ENCODE measurements around the gene GPR84.

GPR84 gene

DNA sequence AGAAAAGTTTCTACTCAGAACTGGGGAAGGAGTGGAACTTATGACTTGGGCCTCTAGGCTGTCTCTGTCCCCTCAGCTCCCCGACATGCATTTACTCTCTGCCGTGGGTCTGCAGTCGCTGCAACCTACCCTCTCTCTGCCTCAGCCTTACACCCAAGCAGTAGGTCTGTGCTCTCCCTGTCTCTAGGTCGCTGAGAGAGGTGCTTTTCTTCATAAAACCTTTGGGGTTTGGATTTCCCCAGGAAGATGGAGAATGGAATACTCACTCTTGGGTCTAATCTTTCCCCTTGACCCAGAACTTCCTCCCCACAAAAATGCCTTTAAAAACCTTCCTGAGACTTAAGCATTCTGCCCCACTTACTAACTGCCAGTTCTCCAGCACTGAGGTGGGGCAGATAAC lies 12.9 kb downstream of the GPR84 start:
- DNase-seq (ENCODE audit: extremely low spot score): no peak
- CTCF ChIA-PET: interaction anchor here (1.2 kb wide), 1 partner anchor 7 kb away, joined by 3 read pairs; no protein-coding TSS in a partner anchor
- TF ChIP-seq, protein P1, sequence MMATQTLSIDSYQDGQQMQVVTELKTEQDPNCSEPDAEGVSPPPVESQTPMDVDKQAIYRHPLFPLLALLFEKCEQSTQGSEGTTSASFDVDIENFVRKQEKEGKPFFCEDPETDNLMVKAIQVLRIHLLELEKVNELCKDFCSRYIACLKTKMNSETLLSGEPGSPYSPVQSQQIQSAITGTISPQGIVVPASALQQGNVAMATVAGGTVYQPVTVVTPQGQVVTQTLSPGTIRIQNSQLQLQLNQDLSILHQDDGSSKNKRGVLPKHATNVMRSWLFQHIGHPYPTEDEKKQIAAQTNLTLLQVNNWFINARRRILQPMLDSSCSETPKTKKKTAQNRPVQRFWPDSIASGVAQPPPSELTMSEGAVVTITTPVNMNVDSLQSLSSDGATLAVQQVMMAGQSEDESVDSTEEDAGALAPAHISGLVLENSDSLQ (IDR thresholded peaks at IDR 0.05): no peak
- no peak for TF ChIP-seq FOXK2 (IDR thresholded peaks at IDR 0.05)
- no peak for TF ChIP-seq SUZ12 (IDR thresholded peaks at IDR 0.05)
- TF ChIP-seq HDGF (IDR thresholded peaks at IDR 0.05; ENCODE audit: borderline replicate concordance): no peak
- TF ChIP-seq BHLHE40 (IDR thresholded peaks at IDR 0.05; ENCODE audit: borderline replicate concordance): no peak
- no peak for TF ChIP-seq L3MBTL2 (conservative IDR thresholded peaks at IDR 0.05)
- no peak for TF ChIP-seq NFRKB (IDR thresholded peaks at IDR 0.05)
- TF ChIP-seq ZNF384 (IDR thresholded peaks at IDR 0.05): no peak
- no peak for TF ChIP-seq LEF1 (IDR thresholded peaks at IDR 0.05; ENCODE audit: borderline replicate concordance)
- TF ChIP-seq FOXA1 (IDR thresholded peaks at IDR 0.05): no peak
- TF ChIP-seq FOXM1 (IDR thresholded peaks at IDR 0.05; ENCODE audit: borderline replicate concordance): no peak
- TF ChIP-seq SP1 (IDR thresholded peaks at IDR 0.05): no peak
- no peak for TF ChIP-seq ARNT (IDR thresholded peaks at IDR 0.05)
- no peak for TF ChIP-seq ELF4 (IDR thresholded peaks at IDR 0.05)
- no peak for TF ChIP-seq TARDBP (IDR thresholded peaks at IDR 0.05)
- TF ChIP-seq CTBP1 (IDR thresholded peaks at IDR 0.05; ENCODE audit: borderline replicate concordance): no peak
- POLR2A ChIA-PET: no interaction called here

DNA sequence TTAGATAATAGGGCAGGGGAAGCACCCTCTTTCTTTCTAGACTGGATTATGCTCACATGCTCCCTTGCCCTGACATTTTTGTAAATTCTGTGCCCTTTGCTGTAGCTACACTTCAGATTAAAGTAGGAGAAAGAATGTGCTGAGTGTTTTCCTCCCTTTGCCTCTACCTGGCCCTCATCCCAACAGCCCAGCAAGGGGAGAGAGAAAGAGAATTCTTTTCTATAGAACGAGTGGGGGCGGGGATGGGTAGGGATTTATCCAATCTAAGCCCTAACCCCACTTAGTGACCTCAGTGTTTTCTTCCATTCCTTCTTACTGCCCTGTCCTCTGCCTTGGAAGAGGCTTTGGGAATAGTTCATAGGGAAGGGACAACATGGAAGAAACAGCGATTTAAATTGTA lies 13.5 kb downstream of the GPR84 start:
- ChIA-PET CTCF (no interaction called here), POLR2A (no interaction called here)
- DNase-seq (ENCODE audit: extremely low spot score): no peak
- TF ChIP-seq LEF1 (IDR thresholded peaks at IDR 0.05; ENCODE audit: borderline replicate concordance): no peak
- TF ChIP-seq L3MBTL2 (conservative IDR thresholded peaks at IDR 0.05): no peak
- no peak for TF ChIP-seq ELF4 (IDR thresholded peaks at IDR 0.05)
- TF ChIP-seq BHLHE40 (IDR thresholded peaks at IDR 0.05; ENCODE audit: borderline replicate concordance): no peak
- no peak for TF ChIP-seq FOXK2 (IDR thresholded peaks at IDR 0.05)
- TF ChIP-seq TARDBP (IDR thresholded peaks at IDR 0.05): no peak
- no peak for TF ChIP-seq NFRKB (IDR thresholded peaks at IDR 0.05)
- TF ChIP-seq ZNF384 (IDR thresholded peaks at IDR 0.05): no peak
- no peak for TF ChIP-seq SUZ12 (IDR thresholded peaks at IDR 0.05)
- TF ChIP-seq SP1 (IDR thresholded peaks at IDR 0.05): no peak
- no peak for TF ChIP-seq CTBP1 (IDR thresholded peaks at IDR 0.05; ENCODE audit: borderline replicate concordance)
- TF ChIP-seq ARNT (IDR thresholded peaks at IDR 0.05): no peak

DNA sequence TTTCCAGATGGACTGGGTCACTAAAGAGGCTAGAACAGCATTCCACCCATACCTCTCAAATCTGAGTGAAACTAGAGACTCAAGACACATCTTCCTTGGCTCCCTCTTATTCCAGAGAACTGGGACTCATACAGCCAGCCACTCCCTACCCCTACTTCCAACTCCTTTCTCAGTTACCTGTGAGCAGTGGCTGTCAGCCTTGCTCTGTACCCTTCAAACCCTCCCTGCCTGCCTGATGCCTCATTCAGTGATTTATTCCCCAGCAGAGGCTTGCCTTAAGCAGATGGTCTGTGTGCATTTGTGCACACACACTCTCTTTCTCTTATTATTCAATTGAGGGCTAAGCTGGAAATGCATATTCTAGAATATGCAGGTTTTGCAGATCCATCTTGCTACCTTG lies 14.6 kb downstream of the GPR84 start:
- POLR2A ChIA-PET: no interaction called here
- no peak for DNase-seq (ENCODE audit: extremely low spot score)
- no peak for TF ChIP-seq FOXK2 (IDR thresholded peaks at IDR 0.05)
- TF ChIP-seq, protein P1 (IDR thresholded peaks at IDR 0.05): no peak
- TF ChIP-seq ZNF384 (IDR thresholded peaks at IDR 0.05): no peak
- TF ChIP-seq FOXM1 (IDR thresholded peaks at IDR 0.05; ENCODE audit: borderline replicate concordance): no peak
- TF ChIP-seq LEF1 (IDR thresholded peaks at IDR 0.05; ENCODE audit: borderline replicate concordance): no peak
- no peak for TF ChIP-seq ARNT (IDR thresholded peaks at IDR 0.05)
- TF ChIP-seq TARDBP (IDR thresholded peaks at IDR 0.05): no peak
- TF ChIP-seq SUZ12 (IDR thresholded peaks at IDR 0.05): no peak
- no peak for TF ChIP-seq L3MBTL2 (conservative IDR thresholded peaks at IDR 0.05)
- no peak for TF ChIP-seq NFRKB (IDR thresholded peaks at IDR 0.05)
- no peak for TF ChIP-seq FOXA1 (IDR thresholded peaks at IDR 0.05)
- CTCF ChIA-PET: no interaction called here

DNA sequence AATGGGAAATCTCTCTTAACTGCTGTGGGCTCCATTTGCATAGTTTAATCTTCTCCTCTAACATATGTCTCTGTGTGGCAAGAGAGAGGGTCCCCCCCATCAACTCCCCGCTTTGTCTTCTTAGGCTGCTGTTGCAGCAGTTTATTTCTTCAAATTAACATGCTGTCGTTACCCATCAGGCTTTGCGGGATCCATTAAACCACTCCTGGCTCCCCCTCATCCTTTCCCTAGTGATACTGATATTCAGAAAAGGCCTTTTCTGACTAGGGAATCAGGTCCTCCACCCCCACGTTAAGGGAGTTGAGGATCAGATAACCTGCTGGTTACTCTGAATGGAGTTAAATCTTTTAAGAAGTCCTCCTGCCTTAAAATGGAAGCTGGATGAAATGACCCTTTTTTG lies 15.2 kb downstream of the GPR84 start:
- CTCF ChIA-PET: no interaction called here

DNA sequence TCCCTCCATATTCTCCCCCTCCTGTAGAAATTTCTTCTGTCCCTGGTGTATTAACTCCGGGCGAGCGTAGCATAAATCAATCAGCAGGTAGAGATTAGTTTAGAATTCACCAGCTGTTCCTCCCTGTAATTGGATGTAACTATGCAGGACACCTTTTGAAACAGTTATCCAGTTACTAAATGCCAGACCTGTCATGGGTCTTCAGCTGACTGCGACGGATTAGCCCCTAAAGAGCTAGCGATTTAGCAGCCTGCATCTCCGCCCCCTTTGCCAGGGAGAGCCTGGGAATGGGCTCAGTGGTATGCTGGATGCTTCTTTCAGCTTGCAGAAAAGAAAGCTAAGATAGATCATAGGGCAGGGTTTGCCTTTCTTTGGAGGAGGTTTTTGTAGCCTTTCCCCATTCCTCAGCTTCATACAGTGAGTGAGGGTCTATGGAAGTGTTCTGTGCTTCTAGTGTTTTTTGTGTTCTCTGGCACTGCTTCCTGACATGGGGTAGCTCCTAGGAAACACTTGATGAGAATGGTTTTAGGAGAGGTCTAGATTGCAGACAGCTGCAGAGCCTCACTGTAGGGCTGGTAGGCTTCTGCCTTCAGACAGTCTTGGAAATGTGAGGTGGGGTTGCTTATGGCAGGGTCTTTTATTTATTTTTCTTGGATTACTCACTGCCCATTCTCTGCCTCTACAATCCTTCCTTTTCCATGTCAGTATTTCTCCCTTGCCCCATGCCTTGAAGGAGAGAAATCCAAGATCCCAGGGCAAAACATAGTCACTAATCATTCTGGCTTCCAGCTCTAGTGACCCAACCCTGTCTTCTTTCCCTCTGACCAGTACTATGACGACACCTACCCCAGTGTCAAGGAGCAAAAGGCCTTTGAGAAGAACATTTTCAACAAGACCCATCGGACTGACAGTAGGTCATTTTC lies 22.6 kb downstream of the GPR84 start:
- CTCF ChIA-PET: interaction anchor here (0.5 kb wide), 1 partner anchor 357 kb away, joined by 3 read pairs; the partner anchor contains the start of gene HOXC10
- POLR2A ChIA-PET: interaction anchor here (1.0 to 2.1 kb wide), 3 partner anchors 11 to 62 kb away, joined by 3 to 9 read pairs (median 3); partner anchors contain the start of genes CBX5 and HNRNPA1
- TF ChIP-seq FOXM1 (IDR thresholded peaks at IDR 0.05; ENCODE audit: borderline replicate concordance) (no peak), SUZ12 (IDR thresholded peaks at IDR 0.05) (no peak), ELF4 (IDR thresholded peaks at IDR 0.05) (no peak), ZNF384 (IDR thresholded peaks at IDR 0.05) (no peak)
- no peak for DNase-seq (ENCODE audit: extremely low spot score)

More for the DNA sequence above, 15.2 kb downstream of the GPR84 start:
- no peak for DNase-seq (ENCODE audit: extremely low spot score)
- POLR2A ChIA-PET: no interaction called here
- TF ChIP-seq FOXA1 (IDR thresholded peaks at IDR 0.05) (no peak), LEF1 (IDR thresholded peaks at IDR 0.05; ENCODE audit: borderline replicate concordance) (no peak), SP1 (IDR thresholded peaks at IDR 0.05) (no peak), FOXM1 (IDR thresholded peaks at IDR 0.05; ENCODE audit: borderline replicate concordance) (no peak), CTBP1 (IDR thresholded peaks at IDR 0.05; ENCODE audit: borderline replicate concordance) (no peak), ZNF384 (IDR thresholded peaks at IDR 0.05) (no peak), ARNT (IDR thresholded peaks at IDR 0.05) (no peak), TARDBP (IDR thresholded peaks at IDR 0.05) (no peak), L3MBTL2 (conservative IDR thresholded peaks at IDR 0.05) (no peak), BHLHE40 (IDR thresholded peaks at IDR 0.05; ENCODE audit: borderline replicate concordance) (no peak), FOXK2 (IDR thresholded peaks at IDR 0.05) (no peak), HDGF (IDR thresholded peaks at IDR 0.05; ENCODE audit: borderline replicate concordance) (no peak), ELF4 (IDR thresholded peaks at IDR 0.05) (no peak), NFRKB (IDR thresholded peaks at IDR 0.05) (no peak)
- TF ChIP-seq, protein P1 (IDR thresholded peaks at IDR 0.05): no peak
